Suprapubic skin (tissue), 4 donors: Measurements from ENCODE around the gene SENP1.

Experiments used
- CTCF ChIP-seq, 2 donors: fragments of 200-600 bp in 1 of 2; fragments of 450-650 bp in 1 of 2; sonication (generic) in 1 of 2; IDR thresholded peaks; one replicate each; pipeline ENCODE4 v1.5.1; 2016 to 2019; ENCODE audit warnings: antibody characterized with exemption in 2 of 2, mild to moderate bottlenecking in 1 of 2, moderate library complexity in 1 of 2
- POLR2A ChIP-seq, 2 donors: fragments of 450-650 bp; IDR thresholded peaks; one replicate each; pipeline ENCODE4 v1.6.1; 2017; ENCODE audit warnings: antibody characterized with exemption in 2 of 2, mild to moderate bottlenecking in 2 of 2, moderate library complexity in 2 of 2
- POLR2AphosphoS5 ChIP-seq, 3 donors: sonication (generic); formaldehyde crosslinking; IDR thresholded peaks; one replicate each; pipeline ENCODE4 v1.6.1; 2017; ENCODE audit warnings: antibody characterized with exemption in 3 of 3

DNA sequence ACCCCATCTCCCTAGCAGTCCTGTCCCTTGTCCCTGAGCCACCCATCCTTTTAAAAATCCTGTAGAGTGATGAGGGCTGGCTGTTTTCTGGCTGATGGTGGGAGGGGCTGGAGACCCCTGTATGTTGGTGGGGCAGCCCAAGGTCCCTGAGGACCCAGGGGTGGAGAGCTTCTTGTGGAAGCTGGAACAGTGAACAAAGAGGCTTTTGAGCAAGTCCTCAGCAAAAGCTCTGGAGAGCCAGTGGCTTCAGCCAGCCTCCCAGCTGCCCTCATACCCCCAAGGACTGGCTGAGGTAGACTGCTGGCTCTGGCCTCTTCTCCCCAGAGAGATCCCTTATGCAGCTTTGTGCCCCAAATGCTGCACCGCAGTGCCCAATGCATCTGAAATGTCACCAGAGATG is 72.4 kb downstream of the SENP1 start:
- TF ChIP-seq CTCF (IDR thresholded peaks at IDR 0.05) (no peak), POLR2AphosphoS5 (IDR thresholded peaks at IDR 0.05) (no peak), POLR2A (IDR thresholded peaks at IDR 0.05) (no peak)
